Kidney (tissue), 14 donors: ENCODE data around the gene GRIN2A. TPM values are rescaled to one million over a fixed set of nuclear protein-coding genes. Genes with fewer than 3 reads are reported as not detected.

ENCODE experiments used
- DNase-seq, 5 donors: peaks; one replicate each; pipeline ENCODE4 v3.0.0-alpha.2; 2013 to 2020
- FAIRE-seq: peaks from 2 replicates; lab custom pipeline; 2012; peaks lifted over from hg19 to GRCh38; lab: Jason Lieb, UNC
- H3K27ac ChIP-seq, 2 donors: one replicate each; pipeline ENCODE4 v1.7.0; 2013; ENCODE audit warnings: low read depth in 2 of 2, low read length in 2 of 2, inconsistent platforms in 1 of 2
- H3K27me3 ChIP-seq: one replicate; pipeline ENCODE4 v1.7.1; 2013; ENCODE audit warnings: low read length, inconsistent platforms; ENCODE audit not compliant: control insufficient read depth, insufficient read depth
- H3K36me3 ChIP-seq, 3 donors: one replicate each; pipeline versions ENCODE4 v1.7.0 to v1.7.1; 2013; ENCODE audit warnings: low read length in 3 of 3, control low read depth in 1 of 3, inconsistent platforms in 1 of 3; ENCODE audit not compliant: insufficient read depth in 3 of 3, control insufficient read depth in 2 of 3
- H3K4me1 ChIP-seq, 3 donors: one replicate each; pipeline versions ENCODE4 v1.7.0 to v1.7.1; 2013; ENCODE audit warnings: low read length in 3 of 3, inconsistent platforms in 1 of 3, low read depth in 1 of 3; ENCODE audit not compliant: control insufficient read depth in 2 of 3, insufficient read depth in 2 of 3
- H3K4me3 ChIP-seq, 3 donors: one replicate each; pipeline versions ENCODE4 v1.7.0 to v1.8.1; 2013; ENCODE audit warnings: low read length in 3 of 3, control low read depth in 1 of 3, inconsistent platforms in 1 of 3
- H3K9ac ChIP-seq, 3 donors: one replicate each; pipeline versions ENCODE4 v1.7.0 to v1.7.1; 2013; ENCODE audit warnings: low read length in 3 of 3, control low read depth in 1 of 3, inconsistent platforms in 1 of 3
- H3K9me3 ChIP-seq, 3 donors: one replicate each; pipeline versions ENCODE4 v1.7.0 to v1.7.1; 2013; ENCODE audit warnings: low read length in 3 of 3, control low read depth in 1 of 3, inconsistent platforms in 1 of 3; ENCODE audit not compliant: control insufficient read depth in 2 of 3, insufficient read depth in 1 of 3
- intact Hi-C: fragments of 100-400 bp; cut with DNase I; formaldehyde crosslinking; loops from one replicate; pipeline ENCODE4 v1.11.1; 2022
- polyA plus RNA-seq: library from polyadenylated mRNA; stranded (reverse); fragments of 350-450 nt; fragmentation: Illumina TruSeq; extraction: RNeasy Lipid Tissue Mini Kit (QIAGEN cat#74804); gene quantifications from one replicate; pipeline ENCODE4 v1.2.3, GENCODE V29; 2014; ENCODE audit warnings: low read depth, low replicate concordance; ENCODE audit not compliant: insufficient read depth
- total RNA-seq: library from RNA; stranded (reverse); fragmentation: NEBNext Ultra II Directional; extraction: Animal tissue kit (Norgen Biotek cat#: 25700); gene quantifications from one replicate; pipeline ENCODE4 v1.2.1, GENCODE V29; 2021
- TF ChIP-seq, protein P1 (sequence below): IDR thresholded peaks from 3 replicates; pipeline ENCODE4 v1.5.1; 2012; ENCODE audit warnings: mild to moderate bottlenecking, moderate library complexity, borderline replicate concordance; ENCODE audit not compliant: insufficient read depth; ENCODE audit errors: extremely low read depth
- donor health status: control.
- donor health status: control.
- donor health status: control.
- donor health status: control.
- donor health status: control.
- donor health status: DM: yes; HTN: yes; CAD: no.
- donor health status: Normal renal cell carcinoma (clear cell type).

GRIN2A gene
- total and polyA plus RNA-seq, 2 donors from 2014 or later: 0.28 to 6.5 TPM

DNA sequence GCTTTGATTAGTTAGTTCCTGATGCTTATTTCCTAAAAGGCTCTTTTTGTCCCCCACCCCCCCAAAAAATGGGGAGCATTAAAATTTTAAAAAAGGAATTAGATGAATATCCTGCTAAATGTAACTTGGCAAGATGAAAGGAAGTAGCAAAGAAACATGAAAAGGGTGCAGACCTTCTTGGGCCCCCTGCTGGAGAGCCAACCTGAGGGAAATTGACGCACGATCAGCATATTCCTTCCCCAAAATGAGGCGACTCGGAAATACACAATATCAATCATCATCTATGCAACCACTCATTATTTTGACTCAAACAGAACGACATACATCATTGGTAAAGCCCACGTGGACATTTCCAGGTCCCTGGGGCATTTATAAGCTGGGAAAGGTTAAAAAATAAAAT is 59.7 kb downstream of the GRIN2A start:
- Histone ChIP-seq H3K9ac (no peak overlapping the region), H3K4me3 (no peak overlapping the region), H3K4me1 (no peaks in the 10 kb centered on the region), H3K27me3 (no peaks in the 10 kb centered on the region), H3K9me3 (no peaks in the 10 kb centered on the region), H3K36me3 (no peaks in the 10 kb centered on the region), H3K27ac (no peak overlapping the region)
- FAIRE-seq (no peak), DNase-seq (peak in 1 of 5 donors; percentile 13)
- TF ChIP-seq, protein P1, sequence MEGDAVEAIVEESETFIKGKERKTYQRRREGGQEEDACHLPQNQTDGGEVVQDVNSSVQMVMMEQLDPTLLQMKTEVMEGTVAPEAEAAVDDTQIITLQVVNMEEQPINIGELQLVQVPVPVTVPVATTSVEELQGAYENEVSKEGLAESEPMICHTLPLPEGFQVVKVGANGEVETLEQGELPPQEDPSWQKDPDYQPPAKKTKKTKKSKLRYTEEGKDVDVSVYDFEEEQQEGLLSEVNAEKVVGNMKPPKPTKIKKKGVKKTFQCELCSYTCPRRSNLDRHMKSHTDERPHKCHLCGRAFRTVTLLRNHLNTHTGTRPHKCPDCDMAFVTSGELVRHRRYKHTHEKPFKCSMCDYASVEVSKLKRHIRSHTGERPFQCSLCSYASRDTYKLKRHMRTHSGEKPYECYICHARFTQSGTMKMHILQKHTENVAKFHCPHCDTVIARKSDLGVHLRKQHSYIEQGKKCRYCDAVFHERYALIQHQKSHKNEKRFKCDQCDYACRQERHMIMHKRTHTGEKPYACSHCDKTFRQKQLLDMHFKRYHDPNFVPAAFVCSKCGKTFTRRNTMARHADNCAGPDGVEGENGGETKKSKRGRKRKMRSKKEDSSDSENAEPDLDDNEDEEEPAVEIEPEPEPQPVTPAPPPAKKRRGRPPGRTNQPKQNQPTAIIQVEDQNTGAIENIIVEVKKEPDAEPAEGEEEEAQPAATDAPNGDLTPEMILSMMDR: peak; percentile 5
- intact Hi-C loops: no loop called here

DNA sequence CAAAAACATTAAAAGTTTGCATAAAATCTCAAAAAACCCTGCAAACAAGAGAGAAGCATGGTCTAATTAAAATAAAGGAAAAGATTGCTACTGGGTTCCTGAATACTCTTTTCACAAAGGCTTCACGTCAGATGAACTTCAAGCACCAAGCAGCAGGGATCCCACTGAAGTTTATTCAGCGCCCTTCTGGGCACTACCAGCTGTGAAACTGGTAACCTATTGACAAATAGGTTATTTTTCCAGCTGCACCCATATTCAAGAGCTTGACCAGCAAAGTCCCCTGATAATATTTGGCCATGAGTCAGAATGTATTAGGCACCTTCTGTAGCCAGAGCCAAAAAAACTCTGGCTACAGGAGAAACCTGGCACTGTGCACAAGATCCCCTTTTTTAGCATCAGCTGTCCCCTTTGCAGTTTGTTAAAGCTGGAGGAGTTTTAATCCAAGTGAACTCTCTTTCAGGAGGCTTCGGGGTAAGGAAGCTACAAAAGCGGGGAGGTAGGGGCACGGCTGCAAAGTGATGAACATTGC is 60.3 kb downstream of the GRIN2A start:
- H3K4me3 ChIP-seq: no peak overlapping the region
- H3K4me1 ChIP-seq: no peaks in the 10 kb centered on the region
- H3K9me3 ChIP-seq: no peaks in the 10 kb centered on the region
- intact Hi-C loops: no loop called here
- no peak for DNase-seq
- H3K27me3 ChIP-seq: no peaks in the 10 kb centered on the region
- no peak for FAIRE-seq
- H3K9ac ChIP-seq: no peak overlapping the region
- TF ChIP-seq, protein P1: no peak
- H3K36me3 ChIP-seq: no peaks in the 10 kb centered on the region
- H3K27ac ChIP-seq: no peak overlapping the region

DNA sequence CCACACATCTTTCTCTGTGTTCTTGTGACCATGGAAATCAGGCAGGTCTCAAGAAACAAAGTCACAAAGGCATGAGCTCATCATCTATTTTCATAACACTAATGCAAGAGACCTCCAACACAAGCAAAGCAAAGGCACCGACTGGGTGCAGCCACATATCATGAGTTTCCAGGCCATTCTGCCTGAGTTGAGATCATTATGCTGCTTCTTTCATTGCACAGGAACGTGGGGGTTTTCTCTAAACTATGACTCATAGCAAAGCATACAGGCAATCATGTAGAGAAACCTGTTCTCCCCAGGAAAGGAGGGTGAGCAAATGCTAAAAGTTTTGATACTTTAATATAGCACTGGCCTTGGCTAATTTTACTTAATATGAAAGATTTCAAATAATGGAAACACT is 60.7 kb downstream of the GRIN2A start:
- Histone ChIP-seq H3K4me3 (no peak overlapping the region), H3K9me3 (no peaks in the 10 kb centered on the region), H3K36me3 (no peaks in the 10 kb centered on the region), H3K27ac (no peak overlapping the region), H3K9ac (no peak overlapping the region), H3K27me3 (no peaks in the 10 kb centered on the region), H3K4me1 (no peaks in the 10 kb centered on the region)
- TF ChIP-seq, protein P1: no peak
- intact Hi-C loops: no loop called here
- no peak for FAIRE-seq
- DNase-seq: peak in 1 of 5 donors; percentile 39

DNA sequence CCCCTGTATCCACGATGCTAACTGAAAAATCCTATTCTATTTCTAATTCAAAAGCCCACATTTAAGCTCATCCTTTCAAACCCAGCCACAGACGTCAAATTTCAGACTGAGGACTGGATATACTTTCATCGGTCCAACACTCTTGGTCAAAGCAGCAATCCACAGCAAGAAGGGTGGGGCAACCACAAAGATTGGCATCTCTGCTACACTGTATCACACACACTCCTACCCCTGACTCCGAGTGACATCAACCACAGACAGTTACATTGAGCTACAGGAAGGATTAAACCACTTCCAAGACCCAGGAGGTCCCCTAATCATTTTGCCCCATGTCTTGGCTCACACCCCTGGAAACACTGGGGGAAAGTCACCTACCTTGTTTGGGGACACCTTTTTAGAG is 61.3 kb downstream of the GRIN2A start:
- FAIRE-seq (no peak), DNase-seq (no peak)
- Histone ChIP-seq H3K4me1 (no peaks in the 10 kb centered on the region), H3K36me3 (no peaks in the 10 kb centered on the region), H3K27ac (no peak overlapping the region), H3K27me3 (no peaks in the 10 kb centered on the region), H3K9ac (no peak overlapping the region), H3K9me3 (no peaks in the 10 kb centered on the region), H3K4me3 (no peak overlapping the region)
- intact Hi-C loops: no loop called here
- TF ChIP-seq, protein P1: no peak
